ENCODE measurements around the gene ID3. TPM values are rescaled to one million over a fixed set of nuclear protein-coding genes. Genes with fewer than 3 reads are reported as not detected.

ID3 gene
- total and polyA plus RNA-seq, 12 donors, result 44.7 to 217 (median 83.4) TPM

GRCh38 chr1:23564529-23565122 is 5.3 kb upstream of the ID3 start:
- DNase-seq (no peak), ATAC-seq (no peak)
- no peak for TF ChIP-seq CTCF (IDR thresholded peaks at IDR 0.05)
- Histone ChIP-seq H3K27me3 (peaks cover 0 to 29% (median 0%) of the 10 kb centered on the region in 7 donors), H3K4me1 (peaks cover 10 to 72% (median 54%) of the 10 kb centered on the region in 9 donors), H3K36me3 (no peaks in the 10 kb centered on the region), H3K27ac (peak overlapping the region in 8 of 10 donors; percentile 10 to 99 (median 95)), H3K4me3 (no peak overlapping the region), H3K9me3 (no peaks in the 10 kb centered on the region)
- intact Hi-C loops (cut with DNase I), result no loop called here
- WGBS, 2 donors, result 63% methylated on average over 10 of the region's 10 CpGs

GRCh38 chr1:23563755-23564374 is 4.6 kb upstream of the ID3 start:
- intact Hi-C loops (cut with DNase I), result no loop called here
- Histone ChIP-seq H3K4me1 (peaks cover 8 to 65% (median 47%) of the 10 kb centered on the region in 9 donors), H3K27me3 (peaks cover 0 to 22% (median 0%) of the 10 kb centered on the region in 7 donors), H3K4me3 (no peak overlapping the region), H3K27ac (peak overlapping the region; percentile 90 to 99 (median 95)), H3K36me3 (peaks cover 0 to under 1% (median 0%) of the 10 kb centered on the region in 9 donors), H3K9me3 (no peaks in the 10 kb centered on the region)
- WGBS, 2 donors, result 96 to 100% methylated on average over 3 of the region's 3 CpGs
- TF ChIP-seq CTCF (IDR thresholded peaks at IDR 0.05), result no peak
- DNase-seq (no peak), ATAC-seq (no peak)

GRCh38 chr1:23563003-23563402 is 3.7 kb upstream of the ID3 start:
- H3K4me3 ChIP-seq, result peak overlapping the region in 5 of 10 donors; percentile 6 to 97 (median 82)
- H3K27ac ChIP-seq, result peak overlapping the region; percentile 90 to 99 (median 95)
- H3K27me3 ChIP-seq, result peaks cover 0 to 13% (median 0%) of the 10 kb centered on the region in 7 donors
- DNase-seq, result no peak
- TF ChIP-seq CTCF (IDR thresholded peaks at IDR 0.05), result no peak
- no peak for ATAC-seq
- H3K36me3 ChIP-seq, result peaks cover 0 to 9% (median 0%) of the 10 kb centered on the region in 9 donors
- intact Hi-C loops (cut with DNase I), result no loop called here
- 59 to 61% methylated on average over 9 of the region's 9 CpGs for WGBS, 2 donors
- peaks cover 7 to 65% (median 43%) of the 10 kb centered on the region in 9 donors for H3K4me1 ChIP-seq
- H3K9me3 ChIP-seq, result no peaks in the 10 kb centered on the region

- intact Hi-C loops (cut with DNase I), result no loop called here
- H3K36me3 ChIP-seq, result peaks cover 0 to 16% (median 5%) of the 10 kb centered on the region in 9 donors
- WGBS, 2 donors, result 1 to 2% methylated on average over 19 of the region's 19 CpGs
- H3K27ac ChIP-seq, result peak overlapping the region; percentile 90 to 99 (median 95)
- H3K4me1 ChIP-seq, result peaks cover 4 to 59% (median 43%) of the 10 kb centered on the region in 9 donors
- H3K27me3 ChIP-seq, result peaks cover 0 to 18% (median 0%) of the 10 kb centered on the region in 7 donors
- H3K9me3 ChIP-seq, result no peaks in the 10 kb centered on the region
- no peak for TF ChIP-seq CTCF (IDR thresholded peaks at IDR 0.05)
- peak; percentile 97 to 98 for DNase-seq
- peak; percentile 83 to 89 (median 88) for ATAC-seq
- peak overlapping the region in 8 of 10 donors; percentile 1 to 97 (median 48) for H3K4me3 ChIP-seq
These were observed 3.0 kb upstream of the ID3 start for GRCh38 chr1:23562137-23562876.
